A549 (cell line): Measurements from ENCODE around the gene NFE2L3. TPM values are rescaled to one million over a fixed set of nuclear protein-coding genes. Genes with fewer than 3 reads are reported as not detected.
"Not testable (repeated sequence)": the region's sequence is repeated elsewhere in the genome, so short reads cannot be mapped to it uniquely, and the experiment has no call there.

Experiments used
- ATAC-seq, 2 experiments: fragments of 200-7000 bp in 1 of 2; fragments of >200 bp in 1 of 2; cut with Nextera tagmentation in 1 of 2; cut with Tn5 transposase in 1 of 2; 3 replicates each; pipeline versions ENCODE4 v1.8.0 to v1.9.1; 2018 to 2020; ENCODE audit warnings: mild to moderate bottlenecking in 1 of 2, moderate library complexity in 1 of 2
- CTCF ChIA-PET: fragments of 300-600 bp; sonication (Branson Sonifier 250); formaldehyde crosslinking; extraction: SDS; loops from one replicate; lab custom pipeline; 2021; ENCODE audit warnings: antibody characterized with exemption, inconsistent platforms; lab: Yijun Ruan, JAX
- POLR2A ChIA-PET: fragments of 350-600 bp; formaldehyde crosslinking; extraction: SDS; loops from one replicate; lab custom pipeline; 2021; ENCODE audit warnings: antibody characterized with exemption, inconsistent platforms; lab: Yijun Ruan, JAX
- DNase-seq, 2 experiments: peaks; one replicate each; pipeline versions ENCODE4 v3.0.0 to v3.0.0-alpha.2; 2011 to 2016; ENCODE audit warnings: low read depth in 1 of 2, low spot score in 1 of 2
- FAIRE-seq: peaks from 2 replicates; lab custom pipeline; 2011; peaks lifted over from hg19 to GRCh38; lab: Jason Lieb, UNC
- H3K27ac ChIP-seq, 2 experiments: fragments of >200 bp; sonication (Bioruptor Twin); formaldehyde crosslinking; 3 replicates each; pipeline ENCODE4 v1.5.1; 2016 to 2017
- H3K4me1 ChIP-seq: fragments of >200 bp; sonication (Bioruptor Twin); formaldehyde crosslinking; 3 replicates; pipeline ENCODE4 v1.6.1; 2016
- H3K4me2 ChIP-seq: fragments of >200 bp; sonication (Bioruptor Twin); formaldehyde crosslinking; 3 replicates; pipeline ENCODE4 v1.6.1; 2016
- H3K4me3 ChIP-seq: fragments of >200 bp; sonication (Bioruptor Twin); formaldehyde crosslinking; 3 replicates; pipeline ENCODE4 v1.5.1; 2016
- H3K9me3 ChIP-seq: fragments of >200 bp; sonication (Bioruptor Twin); formaldehyde crosslinking; 3 replicates; pipeline ENCODE4 v1.6.1; 2016
- ATOH8 ChIP-seq: fragments of 250-450 bp; sonication (Bioruptor Pico); IDR thresholded peaks from 2 replicates; pipeline ENCODE4 v1.5.0; 2020; ENCODE audit warnings: low read depth, mild to moderate bottlenecking, moderate library complexity
- CBX8 ChIP-seq: fragments of 200-600 bp; sonication (generic); IDR thresholded peaks from 2 replicates; pipeline ENCODE4 v1.6.1; 2016
- CHD4 ChIP-seq: fragments of 200-600 bp; sonication (generic); IDR thresholded peaks from 2 replicates; pipeline ENCODE4 v1.6.1; 2016; ENCODE audit warnings: antibody characterized with exemption, mild to moderate bottlenecking, borderline replicate concordance
- HES2 ChIP-seq: fragments of >200 bp; sonication (Bioruptor Twin); formaldehyde crosslinking; IDR thresholded peaks from 2 replicates; pipeline ENCODE4 v1.6.1; 2016
- MAFK ChIP-seq: fragments of 450-650 bp; IDR thresholded peaks from 2 replicates; pipeline ENCODE4 v1.6.1; 2014; ENCODE audit not compliant: partially characterized antibody
- MAX ChIP-seq: IDR thresholded peaks from 2 replicates; pipeline ENCODE4 v1.6.1; 2012
- MAZ ChIP-seq: fragments of 150-350 bp; IDR thresholded peaks from 2 replicates; pipeline ENCODE4 v1.6.1; 2014; ENCODE audit warnings: antibody characterized with exemption, low read depth, low read length, borderline replicate concordance
- MYC ChIP-seq: IDR thresholded peaks from 2 replicates; pipeline ENCODE4 v1.6.1; 2012; ENCODE audit warnings: mild to moderate bottlenecking, inconsistent platforms, low read length, improper control_type of control experiment, borderline replicate concordance
- NFE2L2 ChIP-seq: fragments of 150-350 bp; conservative IDR thresholded peaks from 2 replicates; pipeline ENCODE4 v1.6.1; 2014; ENCODE audit warnings: low read length
- POLR2A ChIP-seq: IDR thresholded peaks from 2 replicates; pipeline ENCODE4 v1.6.1; 2012; ENCODE audit warnings: mild to moderate bottlenecking, low read length
- RCOR1 ChIP-seq: fragments of 150-350 bp; IDR thresholded peaks from 2 replicates; pipeline ENCODE4 v1.6.1; 2014; ENCODE audit warnings: antibody characterized with exemption, low read length, low read depth
- RNF2 ChIP-seq: fragments of 200-600 bp; sonication (generic); IDR thresholded peaks from 2 replicates; pipeline ENCODE4 v1.6.1; 2016; ENCODE audit warnings: low read depth, mild to moderate bottlenecking, antibody characterized with exemption, moderate library complexity, borderline replicate concordance
- SMC3 ChIP-seq: fragments of >200 bp; sonication (Bioruptor Twin); formaldehyde crosslinking; IDR thresholded peaks from 3 replicates; pipeline ENCODE4 v1.6.1; 2018; ENCODE audit warnings: inconsistent platforms
- SREBF2 ChIP-seq: fragments of 450-650 bp; IDR thresholded peaks from 2 replicates; pipeline ENCODE4 v1.6.1; 2014; ENCODE audit warnings: mild to moderate bottlenecking, moderate library complexity
- ZFP36 ChIP-seq: fragments of 450-650 bp; IDR thresholded peaks from 2 replicates; pipeline ENCODE4 v1.6.1; 2014; ENCODE audit warnings: borderline replicate concordance; ENCODE audit not compliant: partially characterized antibody
- ZNF302 ChIP-seq: fragments of 250-450 bp; sonication (Bioruptor Pico); IDR thresholded peaks from 2 replicates; pipeline ENCODE4 v1.9.0; 2021; ENCODE audit warnings: inconsistent platforms, mild to moderate bottlenecking, moderate library complexity
- ZSCAN20 ChIP-seq: fragments of 250-450 bp; sonication (Bioruptor Pico); IDR thresholded peaks from 2 replicates; pipeline ENCODE4 v1.8.0; 2022; ENCODE audit warnings: mild to moderate bottlenecking, moderate library complexity
- WGBS: methylation state at CpG from one replicate; pipeline ENCODE4 v1.1.6; 2017; ENCODE audit errors: missing lambda C conversion rate; 5-methylcytosine and 5-hydroxymethylcytosine counted together
- polyA plus RNA-seq, 4 experiments: library from polyadenylated mRNA; depleted of rRNA in 3 of 4; stranded (reverse); fragments of >200 nt; fragmentation: RNase III in 1 of 4; extraction: RNeasy Plus Mini Kit Qiagen cat#74134 plus additional on column Dnase treatment in 1 of 4; gene quantifications; 2 replicates in 3 of 4; 3 replicates in 1 of 4; pipeline ENCODE4 v1.2.3, GENCODE V29; 2011 to 2017

NFE2L3 gene
- polyA plus RNA-seq, 2 of the 4 experiments (the other 2 are of a cell fraction): 4.9 to 11.4 TPM

- Histone ChIP-seq H3K4me1 (peaks cover 23% of the 10 kb centered on the region), H3K4me3 (no peak overlapping the region)
- no peak for FAIRE-seq
- TF ChIP-seq MAX (no peak), CBX8 (no peak), NFE2L2 (no peak)
- TF ChIP-seq, all 56 proteins: peak for 0
- H3K4me2 ChIP-seq: no peak overlapping the region
- WGBS: 90% methylated on average over 1 of the region's 1 CpG
- no peaks in the 10 kb centered on the region for H3K9me3 ChIP-seq
- CTCF ChIA-PET: interaction anchor here (1.2 to 2.1 kb wide), 3 partner anchors 56 to 1032 kb away, joined by 4 to 9 read pairs (median 7); no protein-coding TSS in a partner anchor
- ATAC-seq (no peak), DNase-seq (peak in 1 of 2 experiments; percentile 26)
- POLR2A ChIA-PET: no interaction called here
- no peak overlapping the region for H3K27ac ChIP-seq
Observed at GRCh38 chr7:26147030-26147429, 5.0 kb upstream of the NFE2L3 start.

- ATAC-seq, POLR2A ChIA-PET, DNase-seq, H3K9me3 ChIP-seq, H3K27ac ChIP-seq, FAIRE-seq, H3K4me3 ChIP-seq, H3K4me2 ChIP-seq: not testable (repeated sequence)
- CTCF ChIA-PET: interaction anchor here (1.2 to 2.1 kb wide), 3 partner anchors 57 to 1031 kb away, joined by 4 to 9 read pairs (median 7); no protein-coding TSS in a partner anchor
- peaks cover 24% of the 10 kb centered on the region for H3K4me1 ChIP-seq
- 97% methylated on average over 22 of the region's 43 CpGs for WGBS
Observed at GRCh38 chr7:26147646-26148306, 4.2 kb upstream of the NFE2L3 start.

GRCh38 chr7:26148307-26148700 lies 3.7 kb upstream of the NFE2L3 start:
- ATAC-seq: not testable (repeated sequence)
- CTCF ChIA-PET: interaction anchor here (2.1 kb wide), 1 partner anchor 58 kb away, joined by 7 read pairs; no protein-coding TSS in a partner anchor

GRCh38 chr7:26149391-26149977 lies 2.5 kb upstream of the NFE2L3 start:
- no peaks in the 10 kb centered on the region for H3K9me3 ChIP-seq
- no peak for DNase-seq
- H3K4me1 ChIP-seq: peaks cover 14% of the 10 kb centered on the region; the same call in 2 of the 3 replicates
- ATAC-seq: no peak
- CTCF ChIA-PET: no interaction called here
- no peak for FAIRE-seq
- H3K27ac ChIP-seq: no peak overlapping the region
- no peak overlapping the region for H3K4me3 ChIP-seq
- POLR2A ChIA-PET: no interaction called here
- WGBS: 88% methylated on average over 1 of the region's 1 CpG
- TF ChIP-seq ATOH8 (CRISPR knock-in tag) (no peak), RNF2 (no peak), MAFK (peak; percentile 95), ZFP36 (no peak)
- TF ChIP-seq, all 56 proteins: peak for 1
- H3K4me2 ChIP-seq: no peak overlapping the region

More at GRCh38 chr7:26148307-26148700, 3.7 kb upstream of the NFE2L3 start:
- FAIRE-seq, H3K9me3 ChIP-seq, H3K4me2 ChIP-seq, H3K27ac ChIP-seq, DNase-seq, H3K4me3 ChIP-seq, POLR2A ChIA-PET: not testable (repeated sequence)
- WGBS: 89% methylated on average over 9 of the region's 29 CpGs
- peaks cover 25% of the 10 kb centered on the region for H3K4me1 ChIP-seq

- Histone ChIP-seq H3K4me1 (peaks cover 19% of the 10 kb centered on the region; the same call in 2 of the 3 replicates), H3K27ac (peak overlapping the region; percentile 78 to 94; a peak in 2 of 6 replicates), H3K4me3 (no peak overlapping the region), H3K4me2 (peak overlapping the region; percentile 83), H3K9me3 (no peaks in the 10 kb centered on the region)
- ATAC-seq: no peak
- FAIRE-seq: no peak
- no peak for TF ChIP-seq HES2
- no peak for TF ChIP-seq MAZ
- no peak for TF ChIP-seq SREBF2
- no peak for TF ChIP-seq POLR2A
- TF ChIP-seq MAX: no peak
- TF ChIP-seq CHD4: no peak
- no peak for TF ChIP-seq RCOR1
- no peak for TF ChIP-seq ZNF302 (CRISPR knock-in tag)
- no peak for TF ChIP-seq ZSCAN20
- no peak for TF ChIP-seq SMC3
- TF ChIP-seq MYC: no peak
- 89% methylated on average over 5 of the region's 5 CpGs for WGBS
- POLR2A ChIA-PET: interaction anchor here (1.3 to 1.7 kb wide), 3 partner anchors 42 to 58 kb away, joined by 5 to 22 read pairs (median 6); partner anchors contain the start of genes CBX3 and HNRNPA2B1
- DNase-seq: no peak
- CTCF ChIA-PET: interaction anchor here (0.8 to 1.9 kb wide), 7 partner anchors 27 to 72 kb away, joined by 3 to 8 read pairs (median 5); no protein-coding TSS in a partner anchor
Observed at GRCh38 chr7:26151096-26151495, 902 bp upstream of the NFE2L3 start.
